GM18499 (cell line): ENCODE results near the gene IFI27L2.
"Not testable (repeated sequence)": the region's sequence is repeated elsewhere in the genome, so short reads cannot be mapped to it uniquely, and the experiment has no call there.

Source experiments
- ATAC-seq: cut with Tn5 transposase; IDR thresholded peaks from one replicate; pipeline ENCODE4 v1.9.1; 2021; ENCODE audit warnings: moderate number of reproducible peaks; ENCODE audit not compliant: insufficient read depth, unreplicated experiment

The IFI27L2 gene

DNA sequence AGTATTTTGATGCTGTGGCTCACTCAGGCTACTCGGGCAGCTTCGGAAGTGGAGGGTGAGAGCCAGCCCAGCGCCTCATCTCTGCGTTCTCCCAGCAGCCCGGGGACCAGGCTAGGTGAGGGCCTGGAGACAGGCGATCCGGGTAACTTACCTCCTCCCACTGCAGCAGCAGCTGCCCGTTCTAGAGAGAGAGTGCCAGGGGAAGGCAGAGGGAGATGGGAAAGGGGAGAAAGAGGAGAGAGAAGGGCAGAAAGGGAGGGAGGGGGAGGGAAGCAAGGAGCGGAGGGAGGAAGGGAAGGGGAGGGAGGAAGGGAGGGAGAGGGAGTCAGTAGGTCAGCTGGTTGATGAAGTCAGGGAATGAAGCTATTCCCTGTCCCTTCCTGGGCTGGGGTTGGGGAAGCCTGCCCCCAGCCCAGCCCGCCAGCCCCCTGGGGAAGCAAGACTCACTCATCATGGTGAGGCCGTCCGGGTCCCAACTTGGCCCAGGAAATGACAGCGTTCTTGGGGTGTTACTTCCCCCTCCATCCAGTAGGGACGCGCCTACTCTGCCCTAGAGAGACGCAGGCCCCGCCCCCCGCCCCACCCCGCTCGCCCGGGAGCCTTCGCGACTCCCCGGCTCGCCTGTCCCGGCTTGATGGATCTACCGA is at the start of gene IFI27L2:
Gene IFI27L2, minus strand, starts transcription at position 494 of the 647 bp plus-strand sequence. Its CDS starts 40 bp downstream, at position 454.
- ATAC-seq = no peak

GRCh38 chr14:94177806-94178205 is 48.4 kb upstream of the IFI27L2 start:
- no peak for ATAC-seq

DNA sequence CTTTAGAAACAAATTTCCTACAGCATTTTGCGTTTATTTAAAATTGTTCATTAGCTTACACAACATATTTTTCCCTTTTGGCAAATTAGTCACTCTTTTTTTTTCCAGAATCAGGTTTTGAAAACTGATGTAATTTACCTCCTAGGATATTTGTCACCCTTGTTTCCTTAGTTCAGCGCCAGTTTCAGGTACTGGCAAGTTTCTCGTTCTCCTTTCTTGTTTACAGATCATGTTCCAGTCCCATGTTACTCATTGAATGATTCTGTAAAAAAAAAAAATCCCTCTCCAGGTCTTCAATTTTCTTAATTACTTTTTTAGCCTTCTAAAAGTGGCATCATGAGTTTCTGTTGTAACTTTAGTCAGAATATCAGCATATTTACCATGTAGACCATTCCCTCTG is 47.4 kb upstream of the IFI27L2 start:
- ATAC-seq = no peak

GRCh38 chr14:94175747-94176146 is 46.3 kb upstream of the IFI27L2 start:
- no peak for ATAC-seq

DNA sequence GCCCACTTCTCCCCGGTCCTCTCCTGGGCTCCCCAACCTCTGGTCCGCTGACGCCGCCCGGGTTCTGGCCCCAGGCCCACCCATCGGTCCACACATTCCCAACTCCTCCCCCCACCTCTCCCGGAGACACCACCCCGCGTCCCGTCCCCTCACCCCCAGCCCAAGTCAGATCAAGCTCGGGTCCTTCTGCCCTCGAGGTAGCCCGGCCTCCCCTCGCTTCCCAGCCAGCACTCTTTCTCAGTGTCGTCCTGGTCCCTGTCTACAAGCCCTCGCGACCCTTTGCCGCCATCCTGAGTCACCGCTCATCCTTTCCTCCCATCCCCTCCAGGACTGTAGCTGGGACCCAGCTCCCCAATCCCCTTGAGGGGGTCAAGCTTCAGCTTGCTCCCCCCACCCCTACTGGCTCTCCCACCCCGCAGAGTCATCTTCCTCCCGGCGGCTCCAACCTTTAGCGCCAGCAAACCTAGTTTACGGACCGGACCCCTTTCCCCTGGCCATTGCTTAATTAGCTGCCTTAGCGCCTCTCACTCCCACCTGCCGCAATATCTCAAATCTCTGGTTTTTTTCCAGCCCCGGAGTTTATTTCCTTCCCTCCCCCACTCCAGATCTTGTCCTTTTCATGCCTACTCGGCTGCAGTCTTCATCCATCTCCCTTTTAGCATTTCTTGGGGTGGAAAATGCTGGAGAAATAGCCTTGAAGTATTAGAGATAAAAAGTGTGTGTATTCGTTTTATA is 45.8 kb upstream of the IFI27L2 start:
- ATAC-seq = no peak

DNA sequence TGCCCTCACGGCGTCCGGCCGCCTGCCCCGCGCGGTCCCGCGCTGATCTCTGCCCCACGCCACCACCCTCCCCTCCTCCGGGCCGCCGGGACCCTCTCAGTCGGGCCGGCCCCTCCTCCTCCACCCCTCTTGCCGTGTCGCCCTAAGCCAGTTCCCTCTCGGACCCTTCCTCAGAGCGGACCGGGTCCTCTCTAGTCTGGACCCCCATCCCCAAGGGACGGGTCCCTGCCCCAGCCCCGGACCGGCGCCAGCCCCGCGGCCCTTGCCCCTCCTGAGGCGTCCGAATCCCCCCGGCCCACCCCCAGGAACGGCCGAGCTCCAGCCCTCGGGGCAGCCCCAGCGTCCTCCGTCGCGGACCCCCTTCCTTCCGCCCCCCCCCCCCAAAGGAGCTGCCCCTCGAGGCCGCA is 45.2 kb upstream of the IFI27L2 start:
- no peak for ATAC-seq

DNA sequence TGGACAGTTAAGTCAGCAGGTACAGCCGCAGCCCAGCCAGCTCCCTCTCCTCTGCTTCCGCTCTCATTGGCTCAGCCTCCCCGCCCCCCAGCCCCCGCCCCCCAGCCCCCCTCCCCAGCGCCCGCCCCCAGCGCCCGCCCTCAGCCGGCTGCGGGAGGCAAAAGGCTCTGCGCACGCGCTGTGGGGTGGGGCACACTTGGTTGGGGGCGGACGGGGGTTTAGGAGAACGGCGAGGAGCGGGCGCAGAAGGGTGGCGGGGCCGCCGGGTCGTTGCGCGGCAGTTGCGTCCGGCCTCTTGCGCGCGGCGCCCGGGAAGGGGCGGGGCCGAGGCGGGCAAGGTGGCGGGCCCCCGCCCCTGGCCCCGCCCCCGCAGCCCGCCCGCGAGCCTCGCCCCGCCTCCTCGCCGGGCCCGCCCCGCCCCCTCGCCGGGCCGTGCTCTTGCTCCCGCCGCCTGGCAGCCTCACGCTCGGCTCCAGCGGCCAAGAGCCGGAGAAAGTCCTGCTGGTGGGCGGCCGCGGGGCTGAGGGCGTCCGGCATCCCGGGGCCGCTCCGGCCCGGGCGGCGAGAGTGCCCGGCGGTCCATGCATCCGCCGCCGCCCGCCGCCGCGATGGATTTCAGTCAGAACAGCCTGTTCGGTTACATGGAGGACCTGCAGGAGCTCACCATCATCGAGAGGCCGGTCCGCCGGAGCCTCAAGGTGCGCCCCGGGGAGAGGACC is 44.6 kb upstream of the IFI27L2 start, which contains the start of gene PPP4R4:
Gene PPP4R4, plus strand, starts transcription at position 438 of the 719 bp plus-strand sequence. Its CDS starts 144 bp downstream, at position 582.
- ATAC-seq = no peak

DNA sequence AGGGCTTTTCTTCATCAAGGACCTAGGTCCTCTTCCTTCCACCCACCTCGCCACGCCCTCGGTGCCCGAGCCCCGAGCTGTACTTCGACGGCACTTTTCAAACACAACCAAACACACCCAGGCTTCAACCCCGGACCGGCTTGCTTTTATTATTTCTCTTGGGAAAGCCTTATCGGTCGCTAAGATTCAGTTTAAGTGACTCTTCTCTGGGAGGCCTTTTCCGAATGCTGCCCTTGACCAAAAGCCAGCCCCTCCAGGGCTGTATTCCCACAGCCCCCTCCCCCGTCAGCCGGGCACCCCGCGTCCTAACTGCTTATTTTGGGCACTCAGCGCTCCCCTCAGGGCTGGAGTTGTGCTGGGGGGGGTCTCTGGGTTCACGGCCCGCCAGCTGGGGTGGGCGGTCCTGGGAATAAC is 44.1 kb upstream of the IFI27L2 start:
- ATAC-seq = no peak

DNA sequence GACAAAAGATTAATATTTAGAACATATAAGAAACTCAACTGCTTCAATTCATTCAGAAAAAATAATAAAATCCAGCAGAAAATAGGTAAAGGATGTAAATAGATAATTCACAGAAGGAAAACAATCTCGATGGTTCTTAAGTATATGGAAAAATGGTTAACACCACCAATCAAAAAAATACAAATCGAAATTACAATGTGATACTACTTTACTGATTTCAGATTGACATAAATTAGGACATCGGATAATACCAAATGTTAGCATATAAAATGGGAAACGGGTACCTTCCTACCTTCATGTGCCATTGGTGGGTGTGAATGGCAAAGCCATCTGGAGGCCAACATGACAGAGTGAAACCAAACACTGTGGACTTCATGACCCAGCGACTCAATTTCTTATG is 43.1 kb upstream of the IFI27L2 start:
- no peak for ATAC-seq

- no peak for ATAC-seq
These were observed 41.8 kb upstream of the IFI27L2 start for GRCh38 chr14:94171208-94171607.

DNA sequence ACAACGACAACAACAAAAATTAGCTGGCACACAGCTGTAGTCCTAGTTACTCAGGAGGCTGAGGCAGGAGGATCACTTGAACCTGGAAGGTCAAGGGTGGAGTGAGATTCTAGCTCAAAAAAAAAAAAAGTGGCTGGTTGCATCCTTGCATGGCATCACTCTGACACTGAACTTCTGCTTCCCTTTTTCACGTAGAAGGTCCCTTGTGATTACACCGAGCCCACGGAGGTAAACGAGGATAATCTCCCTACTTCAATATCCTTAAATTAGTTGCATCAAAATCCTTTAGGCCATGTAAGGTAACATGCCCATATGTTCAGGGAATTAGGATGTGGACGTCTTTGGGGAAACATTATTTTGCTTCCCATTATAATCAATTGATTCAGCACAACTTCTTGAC is 40.7 kb upstream of the IFI27L2 start:
- ATAC-seq = no peak

DNA sequence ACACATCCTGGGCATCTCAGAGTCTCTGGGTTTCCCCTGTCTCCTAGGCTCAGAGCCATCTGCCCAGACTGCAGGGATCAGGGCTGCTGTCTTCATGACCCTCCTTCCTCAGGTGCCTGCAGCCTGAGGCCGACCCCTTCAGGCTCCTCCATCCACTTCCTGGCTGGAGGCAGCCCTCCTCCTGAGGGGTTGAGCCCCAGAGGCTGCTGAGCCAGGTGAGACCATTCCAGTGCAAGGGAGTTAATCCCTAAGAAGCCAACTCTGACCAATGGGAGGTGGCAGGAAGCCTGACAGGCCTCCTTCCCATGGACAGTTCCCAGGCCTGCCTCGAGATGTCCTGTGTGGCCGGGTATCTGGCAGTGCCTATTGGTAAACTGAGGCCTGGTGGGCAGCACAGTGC is 36.3 kb upstream of the IFI27L2 start:
- no peak for ATAC-seq

DNA sequence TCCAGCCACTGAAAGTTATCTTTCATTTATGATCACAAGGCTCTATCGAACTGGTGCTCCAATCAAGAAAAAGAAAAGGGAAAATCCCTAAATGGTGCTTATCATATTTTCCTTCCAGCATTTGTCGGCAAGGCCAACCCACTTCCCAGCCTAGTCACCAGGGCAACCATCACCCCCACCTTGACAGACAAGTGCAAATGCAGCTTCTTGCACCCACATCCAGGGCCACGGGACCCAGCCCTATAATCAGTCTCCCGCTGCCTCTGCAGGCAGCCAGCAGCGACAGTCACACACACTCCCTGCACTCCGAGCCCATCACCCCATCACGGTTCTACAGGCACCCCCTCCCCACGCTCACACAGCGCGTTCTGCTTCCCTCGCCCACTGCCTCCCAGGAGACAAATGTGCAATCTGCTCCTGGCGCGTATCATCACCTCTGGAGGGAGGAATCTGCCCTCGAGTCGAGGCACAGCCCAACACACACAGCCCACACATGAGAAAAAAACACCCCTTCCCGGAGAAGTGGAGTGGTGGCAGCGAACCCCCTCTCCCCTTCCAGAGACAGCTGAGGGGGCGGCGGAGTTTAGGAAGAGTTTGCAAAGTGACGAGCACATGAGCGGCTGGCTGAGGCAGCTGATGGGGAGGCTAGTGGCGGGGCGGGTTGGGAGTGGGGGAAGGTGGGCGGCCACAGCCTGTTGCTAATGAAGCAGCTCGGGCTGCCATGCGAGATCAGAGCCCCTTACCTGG is 35.5 kb upstream of the IFI27L2 start:
- no peak for ATAC-seq

- ATAC-seq = no peak
These were observed 34.4 kb upstream of the IFI27L2 start for GRCh38 chr14:94163796-94164195.

GRCh38 chr14:94162466-94162865 is 33.1 kb upstream of the IFI27L2 start:
- ATAC-seq = no peak

DNA sequence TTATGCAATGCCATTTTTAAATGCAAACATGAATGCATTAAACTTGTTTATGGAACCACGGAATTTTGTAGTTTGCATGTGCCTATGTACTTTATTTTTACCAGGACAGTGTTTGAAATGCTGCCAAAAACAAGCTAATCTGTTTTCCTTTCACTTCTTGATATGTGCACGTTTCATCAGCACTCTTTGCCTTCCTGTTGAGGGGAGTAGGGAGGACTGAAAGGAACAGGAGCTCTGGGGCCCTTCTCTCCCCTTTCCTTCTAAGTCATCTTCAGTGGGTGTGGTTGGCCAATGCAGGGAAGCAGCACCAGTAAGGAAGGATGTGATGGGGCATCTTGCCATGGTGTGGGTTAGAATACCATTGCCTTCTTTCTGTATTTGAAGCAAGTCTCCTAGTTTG is 32.6 kb upstream of the IFI27L2 start:
- no peak for ATAC-seq

- no peak for ATAC-seq
These were observed 31.7 kb upstream of the IFI27L2 start for GRCh38 chr14:94161058-94161457.

GRCh38 chr14:94158239-94158883 is 29.0 kb upstream of the IFI27L2 start:
- ATAC-seq = no peak

DNA sequence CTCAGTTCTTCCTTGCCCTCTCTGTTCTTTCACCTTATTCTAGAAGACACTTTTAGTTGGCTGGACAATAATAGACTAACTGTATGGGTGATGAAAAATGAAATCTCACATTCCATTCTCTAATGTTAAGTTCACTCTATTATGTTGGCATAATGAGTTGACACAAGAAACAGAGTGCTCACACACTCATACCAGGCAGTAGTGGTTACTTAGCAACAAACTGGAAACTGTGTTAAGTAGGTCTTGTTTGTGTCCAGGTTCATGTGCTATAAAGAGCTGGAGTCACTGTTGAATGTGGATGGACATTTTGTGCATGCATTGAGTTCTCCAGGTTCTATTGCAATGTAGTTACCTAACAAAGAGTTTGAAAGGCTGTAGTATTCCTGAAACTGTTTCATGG is 27.8 kb upstream of the IFI27L2 start:
- no peak for ATAC-seq

GRCh38 chr14:94156143-94156542 is 26.7 kb upstream of the IFI27L2 start:
- not testable (repeated sequence) for ATAC-seq
